ENCODE measurements around the gene UBE3C.

Gene UBE3C

GRCh38 chr7:157136372-157136771, 2.4 kb upstream of the UBE3C start:
- Histone ChIP-seq H3K9me3 (ENCODE audit: insufficient read depth, low read length) (no peaks in the 10 kb centered on the region), H3K27ac (ENCODE audit: low read length) (no peak overlapping the region), H3K4me2 (ENCODE audit: low read length) (peak overlapping the region; percentile 75), H3K4me1 (ENCODE audit: low read length) (peaks cover 23% of the 10 kb centered on the region), H3K36me3 (replicated peaks; ENCODE audit: low read depth, low read length) (peaks cover 12% of the 10 kb centered on the region), H2AFZ (ENCODE audit: low read depth, low read length) (peak overlapping the region; percentile 95), H3K27me3 (ENCODE audit: low read depth, low read length) (no peaks in the 10 kb centered on the region), H4K20me1 (ENCODE audit: insufficient read depth, low read length) (peaks cover 21% of the 10 kb centered on the region), H3K79me2 (ENCODE audit: low read length) (peaks cover 26% of the 10 kb centered on the region), H3K9ac (ENCODE audit: low read length) (peak overlapping the region; percentile 16; the same call in 1 of the 2 replicates), H3K4me3 (ENCODE audit: low read length) (peak overlapping the region; percentile 56)
- TF ChIP-seq CTCF (IDR thresholded peaks at IDR 0.05; ENCODE audit: low read depth, low read length) (peak; percentile 9; the same call in 1 of the 2 replicates), EZH2phosphoT487 (IDR thresholded peaks at IDR 0.05; ENCODE audit: low read depth) (no peak)

- no peak for TF ChIP-seq EZH2phosphoT487 (IDR thresholded peaks at IDR 0.05; ENCODE audit: low read depth)
- no peak for TF ChIP-seq CTCF (IDR thresholded peaks at IDR 0.05; ENCODE audit: low read depth, low read length)
- Histone ChIP-seq H3K4me1 (ENCODE audit: low read length) (peaks cover 23% of the 10 kb centered on the region), H2AFZ (ENCODE audit: low read depth, low read length) (peak overlapping the region; percentile 71; the same call in 1 of the 2 replicates), H4K20me1 (ENCODE audit: insufficient read depth, low read length) (peaks cover 37% of the 10 kb centered on the region), H3K4me3 (ENCODE audit: low read length) (peak overlapping the region; percentile 85), H3K27ac (ENCODE audit: low read length) (peak overlapping the region; percentile 84), H3K9me3 (ENCODE audit: insufficient read depth, low read length) (no peaks in the 10 kb centered on the region), H3K36me3 (replicated peaks; ENCODE audit: low read depth, low read length) (peaks cover 20% of the 10 kb centered on the region), H3K4me2 (ENCODE audit: low read length) (peak overlapping the region; percentile 98), H3K9ac (ENCODE audit: low read length) (peak overlapping the region; percentile 77), H3K27me3 (ENCODE audit: low read depth, low read length) (no peaks in the 10 kb centered on the region), H3K79me2 (ENCODE audit: low read length) (peaks cover 43% of the 10 kb centered on the region)
Observed at GRCh38 chr7:157138101-157138423, 664 bp upstream of the UBE3C start.

- no peaks in the 10 kb centered on the region for H3K9me3 ChIP-seq (ENCODE audit: insufficient read depth, low read length)
- H3K9ac ChIP-seq (ENCODE audit: low read length): peak overlapping the region; percentile 97
- peak overlapping the region; percentile 100 for H3K4me3 ChIP-seq (ENCODE audit: low read length)
- peak overlapping the region; percentile 100 for H3K4me2 ChIP-seq (ENCODE audit: low read length)
- no peaks in the 10 kb centered on the region for H3K27me3 ChIP-seq (ENCODE audit: low read depth, low read length)
- no peak overlapping the region for H2AFZ ChIP-seq (ENCODE audit: low read depth, low read length)
- H3K36me3 ChIP-seq (replicated peaks; ENCODE audit: low read depth, low read length): peaks cover 28% of the 10 kb centered on the region
- peaks cover 23% of the 10 kb centered on the region for H3K4me1 ChIP-seq (ENCODE audit: low read length)
- peaks cover 49% of the 10 kb centered on the region for H4K20me1 ChIP-seq (ENCODE audit: insufficient read depth, low read length)
- no peak for TF ChIP-seq CTCF (IDR thresholded peaks at IDR 0.05; ENCODE audit: low read depth, low read length)
- TF ChIP-seq EZH2phosphoT487 (IDR thresholded peaks at IDR 0.05; ENCODE audit: low read depth): no peak
- peak overlapping the region; percentile 64 for H3K27ac ChIP-seq (ENCODE audit: low read length)
- H3K79me2 ChIP-seq (ENCODE audit: low read length): peaks cover 55% of the 10 kb centered on the region
Observed at GRCh38 chr7:157139111-157139809, 534 bp downstream of the UBE3C start.

GRCh38 chr7:157139810-157140510, 1.2 kb downstream of the UBE3C start:
- Histone ChIP-seq H3K4me1 (ENCODE audit: low read length) (peaks cover 23% of the 10 kb centered on the region), H3K27ac (ENCODE audit: low read length) (peak overlapping the region; percentile 64), H4K20me1 (ENCODE audit: insufficient read depth, low read length) (peaks cover 56% of the 10 kb centered on the region), H3K4me3 (ENCODE audit: low read length) (peak overlapping the region; percentile 100), H3K27me3 (ENCODE audit: low read depth, low read length) (no peaks in the 10 kb centered on the region), H3K9ac (ENCODE audit: low read length) (peak overlapping the region; percentile 97), H3K36me3 (replicated peaks; ENCODE audit: low read depth, low read length) (peaks cover 32% of the 10 kb centered on the region), H3K4me2 (ENCODE audit: low read length) (peak overlapping the region; percentile 100), H3K9me3 (ENCODE audit: insufficient read depth, low read length) (no peaks in the 10 kb centered on the region), H3K79me2 (ENCODE audit: low read length) (peaks cover 62% of the 10 kb centered on the region), H2AFZ (ENCODE audit: low read depth, low read length) (no peak overlapping the region)
- no peak for TF ChIP-seq EZH2phosphoT487 (IDR thresholded peaks at IDR 0.05; ENCODE audit: low read depth)
- TF ChIP-seq CTCF (IDR thresholded peaks at IDR 0.05; ENCODE audit: low read depth, low read length): no peak
